ENCODE results near the gene PCSK6.

PCSK6 gene

DNA sequence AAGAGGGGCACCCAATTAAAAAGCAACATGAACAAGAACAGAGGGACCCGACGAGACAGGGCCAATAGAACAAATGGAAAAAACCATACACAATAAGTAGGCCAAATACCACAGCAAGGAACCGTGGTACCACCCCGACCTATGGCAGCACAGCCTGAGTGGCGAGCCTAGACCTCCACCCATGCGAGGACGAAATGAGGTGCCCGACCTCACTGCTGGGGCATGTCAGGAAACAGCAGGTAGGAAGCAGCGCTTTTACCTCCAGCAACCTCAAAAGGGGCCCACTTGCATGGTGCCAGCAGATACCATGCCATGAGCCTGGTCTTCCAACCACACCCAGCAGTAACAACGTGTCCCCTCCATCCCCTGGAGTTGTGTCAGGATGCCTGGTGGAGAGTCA is 77.9 kb downstream of the PCSK6 start:
- DNase-seq (ENCODE audit: low read depth): no peak
- TF ChIP-seq, protein P1, sequence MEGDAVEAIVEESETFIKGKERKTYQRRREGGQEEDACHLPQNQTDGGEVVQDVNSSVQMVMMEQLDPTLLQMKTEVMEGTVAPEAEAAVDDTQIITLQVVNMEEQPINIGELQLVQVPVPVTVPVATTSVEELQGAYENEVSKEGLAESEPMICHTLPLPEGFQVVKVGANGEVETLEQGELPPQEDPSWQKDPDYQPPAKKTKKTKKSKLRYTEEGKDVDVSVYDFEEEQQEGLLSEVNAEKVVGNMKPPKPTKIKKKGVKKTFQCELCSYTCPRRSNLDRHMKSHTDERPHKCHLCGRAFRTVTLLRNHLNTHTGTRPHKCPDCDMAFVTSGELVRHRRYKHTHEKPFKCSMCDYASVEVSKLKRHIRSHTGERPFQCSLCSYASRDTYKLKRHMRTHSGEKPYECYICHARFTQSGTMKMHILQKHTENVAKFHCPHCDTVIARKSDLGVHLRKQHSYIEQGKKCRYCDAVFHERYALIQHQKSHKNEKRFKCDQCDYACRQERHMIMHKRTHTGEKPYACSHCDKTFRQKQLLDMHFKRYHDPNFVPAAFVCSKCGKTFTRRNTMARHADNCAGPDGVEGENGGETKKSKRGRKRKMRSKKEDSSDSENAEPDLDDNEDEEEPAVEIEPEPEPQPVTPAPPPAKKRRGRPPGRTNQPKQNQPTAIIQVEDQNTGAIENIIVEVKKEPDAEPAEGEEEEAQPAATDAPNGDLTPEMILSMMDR (conservative IDR thresholded peaks at IDR 0.05; ENCODE audit: low read depth, low read length): no peak
- H3K4me3 ChIP-seq (ENCODE audit: low read depth, low read length): no peak overlapping the region

DNA sequence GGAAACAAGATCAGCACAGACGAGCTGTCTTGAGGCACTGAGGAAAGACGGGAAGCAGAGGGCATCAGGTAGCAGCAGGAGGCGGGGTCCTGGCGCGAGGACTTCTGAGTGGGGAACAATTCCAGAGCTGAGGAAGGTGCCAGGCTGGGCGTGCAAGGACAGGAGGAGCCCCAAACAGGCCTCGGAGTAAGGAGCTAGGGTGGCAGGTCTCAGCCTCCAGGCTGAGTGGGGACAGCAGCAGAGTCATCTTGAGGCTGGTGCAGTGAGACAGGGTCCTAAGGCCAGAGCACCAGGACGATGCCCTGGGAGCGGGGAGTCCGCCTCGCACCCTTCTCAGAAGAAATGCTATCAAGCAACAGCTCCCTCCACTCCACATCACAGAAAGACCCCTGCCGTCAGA is 78.4 kb downstream of the PCSK6 start:
- no peak for DNase-seq (ENCODE audit: low read depth)
- no peak overlapping the region for H3K4me3 ChIP-seq (ENCODE audit: low read depth, low read length)
- TF ChIP-seq, protein P1 (conservative IDR thresholded peaks at IDR 0.05; ENCODE audit: low read depth, low read length): no peak

DNA sequence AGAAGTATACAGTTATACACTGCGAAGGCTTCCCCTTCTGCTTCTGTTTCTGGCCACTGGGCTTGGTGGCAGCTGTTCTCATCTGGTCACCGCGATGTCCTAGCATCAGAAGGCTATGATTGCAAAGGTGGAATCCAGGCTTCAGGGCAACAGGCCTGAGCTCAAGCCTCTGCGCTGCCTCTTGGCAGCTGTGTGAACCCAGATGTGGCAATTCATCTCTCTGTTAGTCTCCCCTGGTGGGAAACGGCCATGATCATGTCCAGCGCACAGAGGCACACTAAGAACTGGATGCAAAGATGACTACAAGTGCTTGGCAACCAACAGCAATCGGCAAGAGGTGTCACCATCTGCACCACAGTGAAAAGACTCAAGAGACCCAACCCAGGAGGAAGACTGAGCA is 78.9 kb downstream of the PCSK6 start:
- H3K4me3 ChIP-seq (ENCODE audit: low read depth, low read length): no peak overlapping the region
- TF ChIP-seq, protein P1 (conservative IDR thresholded peaks at IDR 0.05; ENCODE audit: low read depth, low read length): no peak
- DNase-seq (ENCODE audit: low read depth): no peak

DNA sequence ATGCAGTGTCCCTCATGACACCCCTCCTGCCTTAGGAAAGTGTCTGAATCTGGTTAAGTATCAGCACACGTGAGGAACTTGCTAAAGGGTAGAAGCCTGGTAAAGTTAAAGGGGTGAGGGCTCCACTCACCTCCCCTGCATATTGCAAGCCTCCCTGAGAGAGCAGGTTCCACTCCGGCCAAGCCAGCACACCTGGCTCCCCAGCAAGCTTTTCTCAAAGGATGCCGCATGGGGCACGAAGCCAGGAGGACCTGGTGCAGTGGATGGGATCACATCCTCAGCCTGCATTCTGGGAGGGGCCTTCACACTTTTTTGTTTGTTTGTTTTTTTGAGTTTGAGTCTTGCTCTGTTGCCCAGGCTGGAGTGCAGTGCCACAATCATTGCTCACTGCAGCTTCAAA is 79.9 kb downstream of the PCSK6 start:
- DNase-seq (ENCODE audit: low read depth): no peak
- TF ChIP-seq, protein P1 (conservative IDR thresholded peaks at IDR 0.05; ENCODE audit: low read depth, low read length): no peak
- no peak overlapping the region for H3K4me3 ChIP-seq (ENCODE audit: low read depth, low read length)

DNA sequence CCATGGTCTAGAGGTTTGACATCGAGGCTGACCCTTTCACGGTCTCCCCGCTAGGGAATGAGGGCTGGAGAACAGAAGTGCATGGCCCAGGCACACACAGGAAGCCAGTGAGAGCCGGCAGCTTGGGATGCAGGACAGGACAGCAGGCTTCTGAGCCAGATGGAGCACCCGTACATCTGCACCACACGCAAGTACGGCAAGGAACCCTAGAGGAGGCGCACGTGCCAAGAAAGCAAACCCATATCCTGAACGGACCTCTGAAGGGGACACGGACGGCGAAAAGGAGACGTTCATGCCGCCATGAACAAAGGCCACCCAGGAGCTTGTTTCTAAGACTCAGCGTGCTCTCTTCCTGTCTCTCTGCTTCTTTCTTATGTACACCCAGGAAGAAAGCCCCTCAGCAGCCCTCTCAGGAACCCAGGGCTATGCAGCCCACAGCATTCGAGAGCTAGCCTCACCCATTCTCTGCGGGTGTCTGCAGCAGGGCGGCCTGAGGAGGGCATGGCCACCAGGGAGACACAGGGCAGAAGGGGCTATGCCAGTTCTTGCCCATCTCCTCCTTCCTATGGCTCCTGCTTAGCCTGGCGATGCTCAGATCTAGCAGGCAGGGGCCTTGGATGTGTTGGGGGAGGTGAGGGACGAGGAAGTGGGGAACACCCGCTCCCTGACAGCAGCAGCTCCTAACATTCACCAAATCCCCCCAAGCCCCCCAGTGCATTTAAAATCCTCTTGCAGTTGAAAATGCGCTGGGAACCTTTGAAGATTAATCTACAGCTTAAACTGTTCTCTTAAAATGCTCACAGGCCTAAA is 81.3 kb downstream of the PCSK6 start:
- H3K4me3 ChIP-seq (ENCODE audit: low read depth, low read length): no peak overlapping the region
- DNase-seq (ENCODE audit: low read depth): no peak
- TF ChIP-seq, protein P1 (conservative IDR thresholded peaks at IDR 0.05; ENCODE audit: low read depth, low read length): no peak

DNA sequence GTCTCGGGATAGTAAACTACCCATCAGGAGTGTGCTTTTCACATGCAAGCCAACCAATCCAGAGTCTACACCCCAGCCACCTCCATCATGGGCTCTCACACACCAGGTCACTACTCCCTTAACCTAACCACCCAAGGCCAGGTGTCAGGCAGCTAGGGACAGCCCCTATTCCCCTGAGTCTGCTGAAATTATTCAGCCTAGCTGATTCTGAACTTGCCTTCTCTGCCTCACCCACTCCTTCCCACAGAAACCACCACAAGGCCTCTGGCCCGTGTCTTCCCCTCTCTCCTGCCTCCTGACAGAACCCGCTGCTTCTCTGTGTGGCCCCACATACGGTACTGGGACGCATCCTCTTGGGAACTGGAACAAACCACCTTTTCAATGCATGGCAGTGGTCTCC is 82.1 kb downstream of the PCSK6 start:
- TF ChIP-seq, protein P1 (conservative IDR thresholded peaks at IDR 0.05; ENCODE audit: low read depth, low read length): no peak
- no peak for DNase-seq (ENCODE audit: low read depth)
- no peak overlapping the region for H3K4me3 ChIP-seq (ENCODE audit: low read depth, low read length)
